ENCODE data around the gene LMAN2L.

LMAN2L gene

DNA sequence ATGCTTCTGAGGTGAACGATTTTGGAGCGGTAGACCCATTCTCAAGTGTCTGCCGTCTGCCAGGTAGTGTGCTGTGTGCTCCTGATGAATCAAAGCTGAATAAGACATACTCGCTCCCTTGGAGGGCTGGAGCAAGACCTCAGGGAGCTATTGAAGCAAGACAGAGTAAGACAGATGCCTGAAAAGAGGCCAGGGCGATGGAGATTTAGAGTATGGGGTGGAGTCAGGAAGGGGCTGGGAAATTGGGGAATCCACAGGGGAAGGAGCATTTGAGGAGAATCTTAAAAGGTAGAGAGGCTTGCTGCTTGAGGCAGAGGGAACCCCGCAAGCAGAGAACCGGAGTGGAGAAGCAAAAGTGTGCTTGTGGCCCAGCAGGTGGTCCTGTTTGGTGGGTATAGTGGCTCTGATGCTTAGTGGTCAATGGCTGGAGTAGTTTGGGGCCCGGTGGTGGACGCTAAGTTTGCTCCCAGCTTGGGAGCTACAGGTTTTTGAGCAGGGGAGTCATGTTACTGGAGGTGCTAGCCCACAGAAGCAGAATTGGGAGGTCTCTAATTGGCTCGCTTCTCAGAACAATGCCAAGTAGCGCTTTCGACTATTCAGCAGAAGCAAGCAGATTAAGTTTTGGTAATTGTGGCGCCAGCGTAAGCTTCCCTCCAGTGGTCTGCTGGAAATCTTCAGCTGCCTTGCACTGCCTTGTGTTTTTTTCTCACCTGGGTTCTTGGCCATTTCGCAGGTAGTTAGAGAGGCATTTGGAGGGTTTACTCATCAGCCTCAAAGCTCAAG lies 22.9 kb upstream of the LMAN2L start:
- DNase-seq: peak; percentile 55

- peak; percentile 88 for DNase-seq
Measured at GRCh38 chr2:96760986-96761832, 21.3 kb upstream of the LMAN2L start.

GRCh38 chr2:96760036-96760985 lies 20.4 kb upstream of the LMAN2L start, which contains the start of gene CNNM4:
TSS of gene CNNM4 (plus strand) at chr2:96760902. CDS start at chr2:96761000, 98 bp downstream.
- DNase-seq: peak; percentile 82

DNA sequence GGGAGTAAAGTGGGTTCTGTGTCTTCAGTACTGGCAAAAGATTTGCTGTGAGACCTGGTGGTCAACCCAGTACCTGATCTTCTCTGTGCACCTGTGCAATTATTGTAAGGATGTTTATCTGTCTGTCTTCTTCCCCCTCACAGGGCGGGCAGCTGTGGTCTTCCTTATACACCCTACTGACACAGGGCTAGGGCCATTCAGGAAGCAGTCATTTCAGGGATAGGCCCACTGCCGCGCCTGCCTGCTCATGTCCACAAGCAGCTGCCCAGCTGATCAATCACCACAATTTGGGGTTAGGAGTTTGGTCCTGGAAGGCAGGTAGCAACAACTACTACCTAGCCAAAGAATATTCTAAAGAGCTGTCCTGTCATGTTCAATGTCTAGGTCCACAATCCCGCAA lies 19.7 kb upstream of the LMAN2L start:
- DNase-seq: no peak

- DNase-seq: no peak
Measured at GRCh38 chr2:96758987-96759386, 19.1 kb upstream of the LMAN2L start.

DNA sequence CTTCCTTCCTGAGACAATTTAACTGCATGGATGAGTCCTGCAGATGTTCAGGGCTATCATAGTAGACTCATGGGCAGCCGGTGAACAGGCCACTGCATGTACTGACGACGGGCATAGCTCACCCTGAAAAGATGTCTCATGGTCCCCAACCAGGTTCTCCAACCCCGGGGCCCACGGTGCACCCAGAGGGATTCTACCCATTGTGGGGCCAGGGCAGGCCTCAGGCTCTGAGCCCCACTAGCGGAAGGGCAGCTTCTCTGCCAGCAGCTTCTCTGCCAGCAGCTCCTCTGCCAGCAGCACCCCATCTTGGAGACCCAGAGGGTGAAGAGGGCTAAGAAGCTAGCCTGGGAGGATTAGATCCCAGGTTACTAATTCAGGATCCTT lies 17.6 kb upstream of the LMAN2L start:
- DNase-seq: no peak

DNA sequence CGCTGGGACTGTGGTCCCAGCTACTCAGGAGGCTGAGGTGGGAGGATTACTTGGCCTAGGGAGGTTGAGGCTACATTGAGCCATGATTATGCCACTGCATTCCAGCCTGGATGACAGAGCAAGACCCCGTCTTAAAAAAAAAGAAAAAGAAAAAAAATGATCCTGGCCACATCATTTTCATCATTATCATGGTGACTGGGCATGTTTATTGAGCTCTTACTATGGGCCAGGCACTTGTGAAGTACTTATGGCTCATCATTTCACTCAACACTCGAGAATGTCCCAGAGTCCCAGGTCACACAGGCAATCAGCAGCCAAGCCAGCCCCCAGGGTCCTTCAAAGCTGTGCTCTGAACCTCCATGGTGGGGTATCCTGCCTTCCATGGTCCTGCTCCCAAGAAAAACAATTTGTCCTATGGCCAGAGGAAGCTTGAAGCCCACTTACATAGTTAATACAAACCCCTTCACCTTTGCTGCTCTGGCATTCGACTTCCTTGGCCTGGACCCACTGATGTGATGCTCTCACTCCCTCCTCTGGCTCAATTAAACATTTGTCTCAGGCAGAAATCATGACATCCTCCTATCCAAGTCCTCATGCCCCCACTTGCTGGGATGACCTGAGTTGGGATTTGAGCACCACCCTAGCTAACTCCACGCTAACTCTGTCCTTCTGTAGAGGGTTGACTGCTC lies 17.1 kb upstream of the LMAN2L start:
- DNase-seq: no peak

- no peak for DNase-seq
Measured at GRCh38 chr2:96754317-96754716, 14.5 kb upstream of the LMAN2L start.

DNA sequence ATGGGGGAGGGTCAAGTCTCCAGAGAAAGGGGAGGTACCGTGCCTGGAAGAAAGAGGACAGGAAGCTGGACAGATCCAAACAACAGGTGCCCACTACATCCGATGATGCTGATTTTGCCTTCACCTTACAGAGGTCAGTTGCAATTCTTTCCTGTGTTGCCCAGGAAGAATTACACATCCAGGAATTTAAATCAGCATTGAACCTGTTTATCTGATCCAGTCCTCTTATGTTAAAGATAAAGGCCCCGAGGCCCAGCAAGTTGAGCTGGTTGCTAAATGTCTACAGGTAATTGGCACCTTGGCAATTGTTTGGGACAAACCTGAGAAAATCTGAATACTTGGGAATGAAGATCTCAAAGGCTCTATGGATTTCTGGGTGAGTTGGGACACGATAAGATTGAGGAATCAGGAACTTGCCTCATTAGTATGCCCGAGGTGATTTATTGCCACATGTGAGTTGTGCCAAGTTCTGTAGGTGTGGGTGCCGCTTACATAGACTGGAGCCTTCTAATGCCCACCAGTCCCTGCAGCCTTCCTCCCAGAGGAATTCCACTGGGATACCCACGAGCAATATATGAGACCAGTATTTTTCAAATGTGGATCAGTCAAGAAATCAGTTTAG lies 13.9 kb upstream of the LMAN2L start:
- DNase-seq: no peak

DNA sequence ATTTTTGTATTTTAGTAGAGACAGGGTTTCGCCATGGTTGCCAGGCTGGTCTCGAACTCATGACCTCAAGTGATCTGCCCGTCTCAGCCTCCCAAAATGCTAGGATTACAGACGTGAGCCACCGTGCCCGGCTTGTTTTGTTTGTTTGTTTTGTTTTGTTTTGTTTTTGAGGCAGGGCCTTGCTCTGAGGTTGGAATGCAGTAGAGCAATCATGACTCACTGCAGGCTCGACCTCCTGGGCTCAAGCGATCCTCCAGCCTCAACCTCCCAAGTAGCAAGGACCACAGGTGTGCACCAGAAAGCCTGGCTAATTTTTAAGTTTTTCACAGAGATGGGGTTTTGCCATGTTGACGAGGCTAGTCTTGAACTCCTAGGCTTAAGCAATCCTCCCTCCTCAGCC lies 11.9 kb upstream of the LMAN2L start:
- no peak for DNase-seq

DNA sequence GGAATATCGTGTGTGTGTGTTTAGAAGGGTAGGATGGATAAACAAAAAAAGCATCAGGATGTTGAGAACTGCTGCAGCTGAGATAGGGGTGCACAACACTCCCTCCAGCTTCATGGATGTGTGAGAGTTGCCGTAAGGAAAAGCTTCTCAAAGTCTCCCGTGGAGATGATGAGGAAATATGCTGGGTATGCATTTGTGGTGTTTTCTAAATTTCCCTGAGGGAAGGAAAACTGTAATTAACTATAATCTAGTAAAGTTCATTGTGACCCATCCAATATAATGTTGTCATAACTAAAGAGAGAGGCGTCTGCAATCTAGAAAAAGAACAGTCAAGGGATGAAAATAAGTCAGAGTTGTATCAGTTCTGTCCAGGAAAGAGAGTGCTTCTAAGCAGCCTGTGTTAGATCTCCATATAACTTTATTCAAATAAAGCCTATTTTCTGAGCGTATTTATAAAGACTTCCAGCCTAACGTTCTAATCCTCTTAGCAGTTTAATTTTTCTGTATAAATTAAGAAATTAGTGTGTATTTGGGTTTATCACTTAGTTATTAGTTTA lies 7.3 kb upstream of the LMAN2L start:
- no peak for DNase-seq

- no peak for DNase-seq
Measured at GRCh38 chr2:96739076-96739632, 710 bp downstream of the LMAN2L start.

DNA sequence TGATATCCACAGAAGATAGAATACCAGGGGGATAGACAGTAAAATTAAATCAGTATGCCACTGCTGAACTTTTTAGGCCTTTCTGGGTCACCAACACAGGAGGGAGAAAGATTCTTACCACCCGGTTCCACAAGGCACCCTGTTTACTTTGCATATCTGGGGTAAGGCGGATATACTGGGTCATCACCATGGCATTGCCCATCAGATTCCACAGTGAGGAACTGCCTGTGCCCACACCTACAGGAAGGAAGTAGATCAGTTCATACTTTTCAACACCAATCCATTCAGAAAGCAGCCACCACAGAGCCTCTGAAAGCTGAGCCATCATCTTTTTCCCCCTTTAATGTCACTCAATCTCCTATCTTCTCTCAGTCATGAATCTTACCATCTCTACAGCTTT lies 2.0 kb downstream of the LMAN2L start:
- DNase-seq: no peak

GRCh38 chr2:96737251-96737650 lies 2.6 kb downstream of the LMAN2L start:
- no peak for DNase-seq

DNA sequence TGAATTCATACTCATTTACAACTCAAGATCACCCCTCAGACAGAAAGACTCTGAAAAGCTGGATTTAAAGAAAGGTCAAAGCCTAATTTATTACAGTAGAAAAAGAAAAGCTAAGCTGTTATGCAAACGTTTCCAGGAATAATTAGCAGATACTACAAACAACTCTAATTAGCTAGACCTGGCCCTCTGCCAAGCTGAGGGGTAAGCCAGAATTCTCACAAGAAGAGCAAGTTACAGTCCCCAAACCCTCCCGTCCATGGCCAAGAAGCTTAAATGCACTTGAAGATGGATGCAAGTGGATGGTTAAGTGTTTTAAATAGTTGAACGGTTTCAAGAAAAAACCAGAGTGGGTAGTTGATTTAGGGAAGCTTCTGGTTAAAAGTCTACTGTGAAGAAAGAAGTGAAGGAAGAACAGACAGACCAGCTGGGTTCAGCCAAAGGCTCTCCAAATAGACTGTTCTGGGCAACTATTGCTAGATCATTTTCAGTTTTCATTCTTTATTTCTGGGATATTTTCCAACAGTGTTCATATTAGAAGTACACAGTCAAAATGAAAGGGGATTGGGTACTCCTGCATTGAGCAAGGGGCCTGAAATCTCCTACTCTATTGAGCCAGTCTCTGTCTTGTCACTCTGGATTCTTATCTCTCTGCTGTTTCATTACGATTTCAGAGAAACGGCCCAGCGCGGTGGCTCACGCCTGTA lies 4.8 kb downstream of the LMAN2L start:
- no peak for DNase-seq

GRCh38 chr2:96733931-96734330 lies 5.9 kb downstream of the LMAN2L start:
- DNase-seq: no peak

GRCh38 chr2:96730212-96730611 lies 9.7 kb downstream of the LMAN2L start:
- DNase-seq: no peak

- no peak for DNase-seq
Measured at GRCh38 chr2:96729748-96730147, 10.1 kb downstream of the LMAN2L start.

GRCh38 chr2:96727431-96727830 lies 12.4 kb downstream of the LMAN2L start:
- no peak for DNase-seq

DNA sequence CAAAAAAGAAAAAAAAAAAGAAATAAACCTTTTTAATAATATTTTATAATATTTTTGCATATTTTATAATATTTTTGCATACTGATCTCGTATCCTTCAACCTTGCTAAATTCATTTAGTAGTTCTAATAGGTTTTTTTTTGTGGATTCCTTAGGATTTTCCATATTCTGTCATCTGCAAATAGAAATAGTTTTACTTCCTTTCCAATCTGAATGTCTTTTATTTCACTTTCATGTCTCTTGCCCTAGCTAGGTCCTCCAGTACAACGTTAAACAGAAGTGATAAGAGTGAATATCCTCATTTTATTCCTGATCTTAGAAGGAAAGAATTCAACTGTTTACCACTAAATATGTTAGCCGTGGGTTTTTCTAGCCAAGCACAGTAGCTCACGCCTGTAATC lies 13.7 kb downstream of the LMAN2L start:
- DNase-seq: no peak

Measured in right kidney (tissue), 1 donor.